Measurements from ENCODE around the gene FUT8. TPM values are rescaled to one million over a fixed set of nuclear protein-coding genes. Genes with fewer than 3 reads are reported as not detected.

Gene FUT8
- total RNA-seq, 2 donors from 2014 or later, result 50.3 to 89.9 TPM

DNA sequence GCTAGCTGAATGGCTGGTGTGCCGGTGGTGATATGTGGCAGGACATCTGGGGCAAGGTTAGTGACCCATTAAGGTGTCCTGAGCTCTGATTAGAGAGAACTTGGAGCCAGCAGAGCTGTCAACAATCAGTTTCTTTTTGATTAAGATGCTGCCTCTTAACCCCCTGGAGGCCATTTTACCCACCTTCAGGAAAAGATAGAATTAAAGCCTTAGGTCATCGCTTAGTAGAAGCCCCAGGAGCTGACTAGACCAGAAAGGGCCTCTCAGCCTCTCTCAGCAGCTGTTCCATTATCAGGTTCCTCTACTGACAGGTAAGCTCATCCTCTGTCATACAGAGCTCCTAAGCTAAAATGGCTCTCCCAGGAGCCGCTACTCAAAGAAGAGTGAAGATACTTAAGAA lies 339.0 kb downstream of the FUT8 start:
- no peak overlapping the region for H3K27ac Mint-ChIP-seq
- H3K4me3 Mint-ChIP-seq, result no peak overlapping the region
- H3K4me1 Mint-ChIP-seq, result peaks cover 5% of the 10 kb centered on the region
- ATAC-seq (replicated peaks), result no peak
- no peaks in the 10 kb centered on the region for H3K9me3 Mint-ChIP-seq
- no peaks in the 10 kb centered on the region for H3K36me3 Mint-ChIP-seq (ENCODE audit: low read depth)
- no peaks in the 10 kb centered on the region for H3K27me3 Mint-ChIP-seq

DNA sequence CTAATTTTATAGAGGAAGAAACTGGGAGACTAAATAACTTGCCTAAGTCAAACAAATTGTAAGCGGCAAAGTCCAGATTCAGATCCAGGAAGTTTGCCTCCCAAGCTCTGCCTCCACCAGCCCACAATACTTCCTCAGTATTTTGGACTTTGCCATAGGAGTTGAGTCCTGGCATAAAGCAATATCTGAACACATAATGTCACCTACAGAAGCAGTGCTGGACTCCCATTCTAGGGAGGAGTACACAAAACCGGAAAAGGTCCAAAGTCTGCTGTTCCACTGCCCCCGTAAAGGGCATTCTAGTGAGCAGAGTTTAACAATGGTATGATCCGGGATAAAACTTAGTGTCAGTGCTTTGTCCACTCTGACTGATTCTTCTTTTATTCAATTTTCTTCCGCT lies 340.5 kb downstream of the FUT8 start:
- no peak overlapping the region for H3K27ac Mint-ChIP-seq
- no peaks in the 10 kb centered on the region for H3K36me3 Mint-ChIP-seq (ENCODE audit: low read depth)
- H3K27me3 Mint-ChIP-seq, result no peaks in the 10 kb centered on the region
- ATAC-seq (replicated peaks), result no peak
- no peak overlapping the region for H3K4me3 Mint-ChIP-seq
- H3K4me1 Mint-ChIP-seq, result peaks cover 5% of the 10 kb centered on the region
- no peaks in the 10 kb centered on the region for H3K9me3 Mint-ChIP-seq

DNA sequence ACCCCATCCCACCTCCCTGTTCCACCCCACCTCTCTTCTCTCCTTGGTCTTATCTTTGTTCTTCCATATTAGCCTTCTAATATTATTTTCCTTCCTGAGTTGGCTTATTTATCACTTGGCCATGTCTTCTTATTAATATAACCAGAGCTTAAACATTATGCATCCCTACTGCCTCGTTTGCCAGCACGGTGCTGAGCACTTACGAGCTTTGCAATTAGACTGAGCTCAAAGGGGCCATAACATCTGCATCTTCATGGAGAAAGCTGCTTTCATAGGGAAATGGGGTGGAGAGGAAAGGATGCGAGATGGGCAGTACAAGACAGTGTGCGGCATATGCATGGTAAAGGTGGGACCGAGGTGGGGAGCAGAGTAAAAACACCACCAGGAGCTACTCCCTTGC lies 342.8 kb downstream of the FUT8 start:
- Mint-ChIP-seq H3K9me3 (no peaks in the 10 kb centered on the region), H3K4me1 (peaks cover 5% of the 10 kb centered on the region), H3K36me3 (ENCODE audit: low read depth) (no peaks in the 10 kb centered on the region), H3K27me3 (no peaks in the 10 kb centered on the region), H3K27ac (no peak overlapping the region), H3K4me3 (no peak overlapping the region)
- no peak for ATAC-seq (replicated peaks)

DNA sequence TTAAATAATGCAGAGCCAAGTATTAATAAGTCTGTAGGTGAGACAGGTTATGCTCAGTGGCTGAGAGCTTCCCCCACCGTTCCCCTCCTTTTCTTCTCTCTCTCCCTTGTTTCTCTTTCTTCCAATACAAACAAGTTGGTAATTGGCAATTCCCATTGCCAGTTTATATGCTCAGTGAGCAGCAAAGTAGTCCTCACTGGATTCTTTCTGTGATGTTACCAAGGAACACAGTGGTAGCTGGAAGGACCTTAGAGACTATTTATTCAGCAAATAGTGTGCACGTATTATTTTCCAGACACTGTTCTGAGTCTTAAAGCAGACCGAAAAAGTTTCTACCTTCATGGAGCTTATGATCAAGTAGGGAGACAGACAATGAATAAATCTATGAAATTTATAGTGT lies 344.4 kb downstream of the FUT8 start:
- Mint-ChIP-seq H3K4me1 (no peaks in the 10 kb centered on the region), H3K4me3 (no peak overlapping the region), H3K36me3 (ENCODE audit: low read depth) (no peaks in the 10 kb centered on the region), H3K27me3 (no peaks in the 10 kb centered on the region), H3K9me3 (no peaks in the 10 kb centered on the region), H3K27ac (no peak overlapping the region)
- no peak for ATAC-seq (replicated peaks)

DNA sequence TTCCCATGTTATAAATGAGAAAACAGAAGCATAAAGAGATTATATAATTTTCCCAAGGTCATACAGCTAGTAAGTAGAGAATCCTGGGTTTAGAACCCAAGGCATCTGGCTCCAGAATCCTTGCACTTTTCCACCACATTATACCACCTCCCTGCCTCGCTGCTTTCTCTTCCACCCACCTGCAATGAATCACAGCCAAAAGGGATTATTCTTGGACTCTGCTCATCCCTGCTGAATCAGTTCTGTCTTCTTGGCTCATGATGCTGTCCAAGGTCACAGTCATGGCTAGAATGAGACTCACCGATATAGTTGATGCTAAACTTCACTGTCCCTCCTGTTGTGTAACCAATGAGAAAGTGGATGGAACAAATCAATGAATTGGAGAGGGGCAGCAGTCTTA lies 356.6 kb downstream of the FUT8 start:
- peaks cover 6% of the 10 kb centered on the region for H3K9me3 Mint-ChIP-seq
- H3K27me3 Mint-ChIP-seq, result peaks cover 4% of the 10 kb centered on the region
- no peak overlapping the region for H3K27ac Mint-ChIP-seq
- H3K4me1 Mint-ChIP-seq, result no peaks in the 10 kb centered on the region
- H3K4me3 Mint-ChIP-seq, result no peak overlapping the region
- ATAC-seq (replicated peaks), result no peak
- H3K36me3 Mint-ChIP-seq (ENCODE audit: low read depth), result no peaks in the 10 kb centered on the region

DNA sequence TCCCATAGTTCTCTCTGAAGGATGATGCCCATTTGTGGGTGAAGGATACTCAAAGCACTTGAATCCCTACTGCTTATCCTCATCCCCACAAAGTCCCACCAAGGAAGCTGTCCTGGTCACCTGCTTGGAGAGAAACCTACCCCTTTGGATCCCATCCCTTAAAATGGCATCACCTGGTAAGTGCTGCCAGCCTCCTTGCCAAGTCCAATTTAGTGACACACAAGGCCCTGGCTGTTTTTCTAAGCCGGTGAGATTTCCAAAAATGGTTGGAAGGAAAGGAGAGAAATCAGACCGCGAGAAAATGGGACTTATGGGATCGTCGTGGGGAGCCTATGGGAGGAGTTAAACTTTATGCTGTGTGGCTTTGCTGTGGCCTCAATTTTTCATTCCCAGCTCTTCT lies 358.2 kb downstream of the FUT8 start:
- Mint-ChIP-seq H3K4me3 (no peak overlapping the region), H3K27me3 (peaks cover 4% of the 10 kb centered on the region), H3K27ac (no peak overlapping the region), H3K36me3 (ENCODE audit: low read depth) (no peaks in the 10 kb centered on the region), H3K4me1 (no peaks in the 10 kb centered on the region), H3K9me3 (peaks cover 6% of the 10 kb centered on the region)
- ATAC-seq (replicated peaks), result no peak

DNA sequence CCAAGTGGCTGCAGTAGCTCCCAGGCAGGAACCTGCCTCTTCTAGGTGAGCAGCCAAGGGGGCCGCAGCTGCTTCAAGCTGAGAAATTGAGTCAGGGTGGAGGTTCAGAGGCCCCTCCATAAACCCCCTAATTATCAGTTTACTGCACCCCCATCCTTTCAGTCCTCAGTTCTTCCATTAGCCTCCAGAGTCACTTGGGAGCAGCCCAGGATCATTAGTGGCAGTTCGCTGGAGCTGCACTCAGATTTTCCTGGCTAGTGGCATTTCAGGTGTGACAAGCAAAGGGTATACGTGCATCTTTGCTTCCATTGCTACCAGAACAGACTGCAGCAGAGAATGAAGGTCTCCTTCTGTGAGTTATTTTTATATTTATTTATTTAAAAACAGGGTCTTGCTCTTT lies 358.7 kb downstream of the FUT8 start:
- H3K4me3 Mint-ChIP-seq, result no peak overlapping the region
- no peaks in the 10 kb centered on the region for H3K4me1 Mint-ChIP-seq
- H3K36me3 Mint-ChIP-seq (ENCODE audit: low read depth), result no peaks in the 10 kb centered on the region
- no peak for ATAC-seq (replicated peaks)
- peaks cover 6% of the 10 kb centered on the region for H3K9me3 Mint-ChIP-seq
- peaks cover 4% of the 10 kb centered on the region for H3K27me3 Mint-ChIP-seq
- H3K27ac Mint-ChIP-seq, result no peak overlapping the region

DNA sequence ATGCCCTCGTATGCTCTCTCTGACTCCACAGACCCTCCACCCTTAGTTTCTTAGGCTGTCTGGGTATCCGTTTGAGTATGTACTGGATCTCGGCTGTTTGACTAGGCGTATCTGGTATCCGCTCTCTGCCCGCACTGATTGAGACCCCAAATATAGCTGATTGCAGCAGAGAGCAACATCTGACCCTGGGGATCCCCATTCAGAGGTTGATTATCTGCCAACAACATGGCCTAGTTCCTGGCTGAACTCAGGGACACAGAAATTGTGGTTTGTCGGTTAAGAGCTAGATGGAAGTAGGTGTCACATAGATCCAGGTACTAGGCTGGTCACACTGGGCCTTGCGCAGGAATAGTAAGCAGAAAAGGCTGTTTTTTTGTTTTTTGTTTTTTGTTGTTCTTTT lies 359.9 kb downstream of the FUT8 start:
- Mint-ChIP-seq H3K27ac (no peak overlapping the region), H3K9me3 (peaks cover 6% of the 10 kb centered on the region), H3K4me1 (no peaks in the 10 kb centered on the region), H3K36me3 (ENCODE audit: low read depth) (no peaks in the 10 kb centered on the region), H3K27me3 (peaks cover 4% of the 10 kb centered on the region), H3K4me3 (no peak overlapping the region)
- ATAC-seq (replicated peaks), result no peak

DNA sequence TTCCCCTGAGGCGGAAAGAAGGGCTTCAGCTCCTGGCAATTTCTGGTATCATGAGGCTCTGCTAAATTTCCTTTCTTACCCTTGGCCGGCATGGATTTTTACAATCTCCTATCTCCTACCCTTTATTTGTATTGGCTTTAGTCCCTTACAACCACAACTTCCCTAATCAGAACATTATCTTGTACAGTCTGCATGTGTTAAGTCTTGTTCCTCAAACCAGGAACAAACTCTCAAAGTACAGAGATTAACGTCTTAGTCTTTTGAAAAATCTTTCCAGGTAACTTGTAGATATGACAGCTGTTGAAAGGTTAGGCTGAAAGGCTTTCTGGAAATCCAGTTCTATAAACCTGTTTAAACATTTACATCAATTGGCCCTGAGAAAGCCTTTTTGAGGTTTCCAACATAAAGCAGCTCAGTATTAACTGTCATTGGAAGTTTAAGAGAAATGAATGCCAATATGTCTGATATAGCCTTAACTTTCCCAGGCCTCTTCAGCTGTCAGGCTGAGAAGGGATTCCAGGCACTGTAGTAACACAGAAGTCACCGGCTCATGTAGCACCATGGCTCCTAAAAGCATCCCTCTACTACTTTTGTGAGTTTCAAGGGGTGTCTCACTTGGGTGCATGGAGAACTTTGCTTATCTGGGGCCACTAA lies 360.5 kb downstream of the FUT8 start:
- Mint-ChIP-seq H3K36me3 (ENCODE audit: low read depth) (no peaks in the 10 kb centered on the region), H3K4me1 (no peaks in the 10 kb centered on the region), H3K27ac (no peak overlapping the region), H3K27me3 (peaks cover 3% of the 10 kb centered on the region), H3K9me3 (peaks cover 4% of the 10 kb centered on the region), H3K4me3 (no peak overlapping the region)
- no peak for ATAC-seq (replicated peaks)

DNA sequence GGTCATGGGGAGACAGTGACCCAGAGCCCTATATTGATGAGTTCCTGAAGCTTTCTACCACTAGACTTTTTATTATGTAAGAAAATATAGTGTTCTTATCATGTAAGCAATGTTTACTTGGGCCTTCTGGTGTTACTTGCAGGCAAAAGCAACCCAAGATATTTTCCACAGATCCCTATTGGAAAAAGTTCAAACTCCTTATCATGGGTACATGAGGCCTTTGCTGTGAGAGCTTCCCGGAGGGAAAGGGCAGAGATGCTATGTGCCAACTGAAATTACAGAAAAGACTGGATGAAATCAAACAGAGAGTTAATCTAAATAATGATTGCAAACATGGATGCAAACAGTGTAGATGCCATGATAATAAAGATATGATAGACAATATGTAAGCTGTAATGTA lies 361.5 kb downstream of the FUT8 start:
- H3K4me3 Mint-ChIP-seq, result no peak overlapping the region
- no peaks in the 10 kb centered on the region for H3K4me1 Mint-ChIP-seq
- no peak overlapping the region for H3K27ac Mint-ChIP-seq
- no peaks in the 10 kb centered on the region for H3K9me3 Mint-ChIP-seq
- no peaks in the 10 kb centered on the region for H3K36me3 Mint-ChIP-seq (ENCODE audit: low read depth)
- ATAC-seq (replicated peaks), result no peak
- H3K27me3 Mint-ChIP-seq, result no peaks in the 10 kb centered on the region

DNA sequence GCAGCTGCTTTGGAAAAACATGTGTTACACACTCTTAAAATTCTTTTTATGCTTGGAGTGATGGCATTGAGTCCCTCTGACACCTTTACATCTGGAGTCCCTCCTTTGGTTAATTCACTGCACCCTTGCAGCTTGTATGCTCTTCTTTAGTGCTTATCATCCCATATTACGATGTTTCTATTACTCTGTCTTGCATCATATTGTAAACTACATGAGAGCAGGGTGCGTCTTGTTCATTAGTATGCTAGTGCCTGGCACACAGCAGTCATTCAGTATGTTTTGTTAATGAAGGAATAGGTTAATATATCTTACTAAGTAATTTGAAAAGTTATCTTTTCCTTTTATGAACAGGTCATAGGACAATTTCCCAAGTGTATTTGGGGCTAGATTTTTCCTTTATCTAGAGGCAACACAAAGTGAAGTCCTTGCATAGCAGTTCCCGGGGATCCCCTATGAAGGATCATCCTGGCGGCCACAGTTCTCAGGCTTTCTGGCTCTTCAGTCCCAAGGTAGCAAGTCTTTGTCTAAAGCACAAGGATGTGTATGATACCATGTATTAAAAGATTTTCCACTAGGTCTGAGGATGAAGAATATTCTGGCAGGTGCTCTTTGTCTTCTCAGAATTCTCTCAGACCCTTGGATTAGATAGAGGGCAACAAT lies 363.8 kb downstream of the FUT8 start:
- no peaks in the 10 kb centered on the region for H3K4me1 Mint-ChIP-seq
- H3K36me3 Mint-ChIP-seq (ENCODE audit: low read depth), result no peaks in the 10 kb centered on the region
- ATAC-seq (replicated peaks), result no peak
- no peak overlapping the region for H3K27ac Mint-ChIP-seq
- H3K4me3 Mint-ChIP-seq, result no peak overlapping the region
- H3K9me3 Mint-ChIP-seq, result no peaks in the 10 kb centered on the region
- no peaks in the 10 kb centered on the region for H3K27me3 Mint-ChIP-seq

DNA sequence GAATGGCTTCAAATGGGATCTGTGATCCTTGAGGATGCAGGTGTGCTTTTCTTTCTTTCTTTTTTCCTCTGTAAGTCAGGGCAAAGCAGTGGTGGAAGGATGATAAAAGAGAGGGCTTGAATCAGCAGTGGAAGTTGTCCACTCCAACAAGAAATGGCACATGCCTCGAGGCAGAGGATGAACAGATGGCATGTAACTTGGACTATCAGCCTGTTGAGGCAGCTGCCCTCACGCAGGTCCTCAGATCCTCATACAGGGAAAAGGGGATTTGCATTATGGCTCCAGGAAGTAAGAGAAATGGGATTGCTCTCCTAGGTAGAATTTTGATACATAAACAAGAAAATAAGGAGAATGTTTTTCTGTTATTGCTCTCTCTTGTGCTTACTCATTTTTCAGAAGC lies 368.0 kb downstream of the FUT8 start:
- no peak for ATAC-seq (replicated peaks)
- no peaks in the 10 kb centered on the region for H3K27me3 Mint-ChIP-seq

DNA sequence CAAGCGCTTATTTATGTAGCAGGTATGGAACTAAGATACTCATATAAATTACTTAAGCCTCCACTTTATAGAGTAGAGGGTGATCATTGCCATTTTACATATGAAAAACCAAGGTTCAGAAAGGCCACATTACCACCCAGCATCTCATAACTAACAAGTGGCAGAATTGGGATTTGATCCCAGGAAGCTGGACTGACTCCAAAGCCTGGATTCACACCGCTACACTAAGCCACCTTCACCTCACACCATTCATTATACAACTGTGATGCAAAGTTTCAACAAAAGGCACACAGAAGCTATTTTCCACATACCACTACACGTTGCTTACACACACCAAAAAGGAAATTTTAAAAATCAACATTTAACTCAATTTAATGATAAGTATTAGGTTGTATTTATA lies 370.6 kb downstream of the FUT8 start:
- no peak overlapping the region for H3K4me3 Mint-ChIP-seq
- no peak for ATAC-seq (replicated peaks)
- no peaks in the 10 kb centered on the region for H3K4me1 Mint-ChIP-seq
- no peak overlapping the region for H3K27ac Mint-ChIP-seq
- peaks cover 6% of the 10 kb centered on the region for H3K27me3 Mint-ChIP-seq
- no peaks in the 10 kb centered on the region for H3K36me3 Mint-ChIP-seq (ENCODE audit: low read depth)
- no peaks in the 10 kb centered on the region for H3K9me3 Mint-ChIP-seq

More for the DNA sequence above, 368.0 kb downstream of the FUT8 start:
- no peaks in the 10 kb centered on the region for H3K4me1 Mint-ChIP-seq
- H3K9me3 Mint-ChIP-seq, result no peaks in the 10 kb centered on the region
- no peaks in the 10 kb centered on the region for H3K36me3 Mint-ChIP-seq (ENCODE audit: low read depth)
- no peak overlapping the region for H3K4me3 Mint-ChIP-seq
- H3K27ac Mint-ChIP-seq, result no peak overlapping the region

DNA sequence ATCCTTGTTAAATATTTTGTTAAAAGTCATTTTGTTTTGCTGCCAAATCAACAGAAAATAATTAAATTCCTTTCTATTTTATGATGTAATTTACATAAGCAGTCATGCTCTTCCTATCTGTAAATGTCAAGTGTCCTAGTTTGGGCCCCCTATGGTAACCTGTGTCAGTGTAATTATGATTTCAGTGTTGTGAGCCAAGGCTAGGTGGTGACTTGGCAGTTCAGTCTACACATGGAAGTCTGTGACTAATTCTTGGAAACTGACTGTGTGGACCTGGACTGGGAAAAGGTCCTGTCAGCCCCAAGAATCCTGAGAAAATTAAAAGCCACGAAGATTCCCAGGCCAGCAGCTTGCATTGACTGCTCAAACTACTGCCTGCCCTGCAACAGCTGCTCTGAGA lies 371.0 kb downstream of the FUT8 start:
- H3K27ac Mint-ChIP-seq, result no peak overlapping the region
- peaks cover 6% of the 10 kb centered on the region for H3K27me3 Mint-ChIP-seq
- no peak overlapping the region for H3K4me3 Mint-ChIP-seq
- no peak for ATAC-seq (replicated peaks)
- no peaks in the 10 kb centered on the region for H3K4me1 Mint-ChIP-seq
- H3K9me3 Mint-ChIP-seq, result no peaks in the 10 kb centered on the region
- H3K36me3 Mint-ChIP-seq (ENCODE audit: low read depth), result no peaks in the 10 kb centered on the region

DNA sequence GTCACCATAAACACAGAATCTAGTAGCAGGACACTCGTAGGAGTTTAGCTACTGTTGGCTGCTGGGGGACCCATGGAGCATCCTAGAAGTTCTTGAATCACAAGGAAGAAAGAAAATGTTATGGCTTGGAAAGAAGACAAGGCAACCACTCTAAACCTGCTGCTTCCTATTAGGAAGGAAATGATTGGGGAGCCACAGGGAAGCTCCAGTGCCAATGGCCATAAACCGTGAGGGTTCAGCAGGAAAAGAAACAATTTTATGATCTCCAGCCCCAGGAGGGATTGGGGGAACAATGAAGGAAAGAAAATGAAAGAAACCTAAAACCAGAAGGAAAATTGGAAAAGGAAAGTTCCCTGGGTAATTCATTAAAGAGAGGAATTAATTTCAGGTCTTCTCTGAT lies 372.0 kb downstream of the FUT8 start:
- peaks cover 9% of the 10 kb centered on the region for H3K27me3 Mint-ChIP-seq
- H3K27ac Mint-ChIP-seq, result no peak overlapping the region
- no peaks in the 10 kb centered on the region for H3K9me3 Mint-ChIP-seq
- H3K4me3 Mint-ChIP-seq, result no peak overlapping the region
- no peaks in the 10 kb centered on the region for H3K36me3 Mint-ChIP-seq (ENCODE audit: low read depth)
- no peak for ATAC-seq (replicated peaks)
- no peaks in the 10 kb centered on the region for H3K4me1 Mint-ChIP-seq

All from activated T-helper 17 cell treated with anti-CD3 and anti-CD28 coated beads, Interleukin-2, amount 50 U/mL, for 72 hours (primary cell).